AG04450 (cell line): ENCODE data around the gene CNIH3. TPM values are rescaled to one million over a fixed set of nuclear protein-coding genes. Genes with fewer than 3 reads are reported as not detected.

ENCODE experiments used
- CTCF ChIA-PET: fragments of 300-600, 350-600 bp; formaldehyde crosslinking; extraction: SDS; loops from one replicate; lab custom pipeline; 2022; ENCODE audit warnings: antibody characterized with exemption, inconsistent platforms; lab: Charles Lee
- POLR2A ChIA-PET: fragments of 350-600 bp; formaldehyde crosslinking; extraction: SDS; loops from one replicate; lab custom pipeline; 2021; ENCODE audit warnings: antibody characterized with exemption, inconsistent platforms; lab: Yijun Ruan, JAX
- DNase-seq: peaks from one replicate; pipeline ENCODE4 v3.0.0-alpha.2; 2011; ENCODE audit warnings: low read depth, low spot score
- H3K27ac ChIP-seq: one replicate; pipeline ENCODE4 v1.5.1; 2012; ENCODE audit warnings: low read depth, low read length, control low read depth
- H3K27me3 ChIP-seq: one replicate; pipeline ENCODE4 v1.6.0; 2012; ENCODE audit warnings: low read length; ENCODE audit not compliant: control insufficient read depth, insufficient read depth
- H3K4me3 ChIP-seq: 2 replicates; pipeline ENCODE4 v1.5.1; 2011; ENCODE audit warnings: mild to moderate bottlenecking, low read depth, low read length, control low read depth
- H3K9me3 ChIP-seq: 2 replicates; pipeline ENCODE4 v1.5.1; 2012; ENCODE audit warnings: low read length; ENCODE audit not compliant: control insufficient read depth, insufficient read depth
- CTCF ChIP-seq: IDR thresholded peaks from 2 replicates; pipeline ENCODE4 v1.5.1; 2011; ENCODE audit warnings: low read depth, low read length, control low read depth, inconsistent platforms
- polyA plus RNA-seq: library from polyadenylated mRNA; depleted of rRNA; stranded (reverse); fragments of >200 nt; gene quantifications from 2 replicates; pipeline ENCODE4 v1.2.3, GENCODE V29; 2011

Gene CNIH3
- polyA plus RNA-seq, 1 experiment: 6.5 TPM

GRCh38 chr1:224736619-224737352, 120.7 kb downstream of the CNIH3 start:
- ChIA-PET CTCF (interaction anchor here (1.6 to 3.4 kb wide), 2 partner anchors 8 to 115 kb away, joined by 4 to 16 read pairs; no protein-coding TSS in a partner anchor), POLR2A (interaction anchor here (1.8 kb wide), 1 partner anchor 10 kb away, joined by 5 read pairs; no protein-coding TSS in a partner anchor)
- Histone ChIP-seq H3K27ac (no peak overlapping the region), H3K4me3 (no peak overlapping the region), H3K27me3 (no peaks in the 10 kb centered on the region), H3K9me3 (no peaks in the 10 kb centered on the region)
- TF ChIP-seq CTCF: no peak
- DNase-seq: no peak

- DNase-seq: no peak
- CTCF ChIA-PET: interaction anchor here (3.4 kb wide), 1 partner anchor 114 kb away, joined by 16 read pairs; no protein-coding TSS in a partner anchor
- H3K9me3 ChIP-seq: no peaks in the 10 kb centered on the region
- no peak for TF ChIP-seq CTCF
- no peak overlapping the region for H3K27ac ChIP-seq
- POLR2A ChIA-PET: interaction anchor here (1.8 kb wide), 1 partner anchor 10 kb away, joined by 5 read pairs; no protein-coding TSS in a partner anchor
- no peaks in the 10 kb centered on the region for H3K27me3 ChIP-seq
- H3K4me3 ChIP-seq: no peak overlapping the region
Measured at GRCh38 chr1:224737353-224737727, 121.2 kb downstream of the CNIH3 start.

- POLR2A ChIA-PET: interaction anchor here (0.6 kb wide), 1 partner anchor 154 kb away, joined by 3 read pairs; no protein-coding TSS in a partner anchor
- TF ChIP-seq CTCF: no peak
- H3K27me3 ChIP-seq: no peaks in the 10 kb centered on the region
- H3K9me3 ChIP-seq: no peaks in the 10 kb centered on the region
- CTCF ChIA-PET: interaction anchor here (0.6 to 1.2 kb wide), 3 partner anchors 10 to 112 kb away, joined by 4 to 7 read pairs (median 5); no protein-coding TSS in a partner anchor
- no peak for DNase-seq
- H3K27ac ChIP-seq: no peak overlapping the region
- H3K4me3 ChIP-seq: no peak overlapping the region
Measured at GRCh38 chr1:224739303-224739996, 123.3 kb downstream of the CNIH3 start.

- CTCF ChIA-PET: interaction anchor here (1.2 kb wide), 1 partner anchor 111 kb away, joined by 4 read pairs; no protein-coding TSS in a partner anchor
Measured at GRCh38 chr1:224739997-224740684, 124.0 kb downstream of the CNIH3 start.

More at GRCh38 chr1:224739997-224740684, 124.0 kb downstream of the CNIH3 start:
- no peak for TF ChIP-seq CTCF
- POLR2A ChIA-PET: interaction anchor here (0.6 kb wide), 1 partner anchor 154 kb away, joined by 3 read pairs; no protein-coding TSS in a partner anchor
- DNase-seq: no peak
- Histone ChIP-seq H3K27ac (no peak overlapping the region), H3K9me3 (no peaks in the 10 kb centered on the region), H3K4me3 (no peak overlapping the region), H3K27me3 (no peaks in the 10 kb centered on the region)
